ENCODE results near the gene GMDS. TPM values are rescaled to one million over a fixed set of nuclear protein-coding genes. Genes with fewer than 3 reads are reported as not detected.

The GMDS gene
- polyA plus RNA-seq, 1 of the 3 experiments (the other 2 are of a cell fraction) = 12.3 TPM

- CTCF ChIA-PET = interaction anchor here (1.0 kb wide), 1 partner anchor 11 kb away, joined by 3 read pairs; no protein-coding TSS in a partner anchor
- 99% methylated on average over 4 of the region's 4 CpGs for WGBS (ENCODE audit: low lambda C conversion rate)
- peaks cover 0 to 6% of the 10 kb centered on the region in 2 experiments; a peak in 1 of 4 replicates for H3K4me1 ChIP-seq (ENCODE audit: control insufficient read depth in 1 of 2, insufficient read depth in 2 of 2, low read depth in 1 of 2, low read length in 1 of 2)
- no peak for DNase-seq
- no peaks in the 10 kb centered on the region for H3K79me2 ChIP-seq (ENCODE audit: insufficient read depth)
- no peaks in the 10 kb centered on the region for H3K9me2 ChIP-seq
- no peak overlapping the region for H3K27ac ChIP-seq (ENCODE audit: low read depth in 2 of 2, low read length in 1 of 2)
- H3K27me3 ChIP-seq (ENCODE audit: insufficient read depth) = no peaks in the 10 kb centered on the region
- no peak for TF ChIP-seq FOXM1 (IDR thresholded peaks at IDR 0.05; ENCODE audit: low read depth)
- no peak for TF ChIP-seq RAD21 (IDR thresholded peaks at IDR 0.05; ENCODE audit: low read length)
- TF ChIP-seq FOXJ3 (CRISPR knock-in tag; IDR thresholded peaks at IDR 0.05) = no peak
- no peak for TF ChIP-seq PBX3 (IDR thresholded peaks at IDR 0.05)
- no peak for TF ChIP-seq FOSL2 (IDR thresholded peaks at IDR 0.05; ENCODE audit: borderline replicate concordance, low read depth)
- no peak for TF ChIP-seq TEAD4 (IDR thresholded peaks at IDR 0.05; ENCODE audit: borderline replicate concordance, insufficient read depth)
- TF ChIP-seq JUND (IDR thresholded peaks at IDR 0.05) = no peak
- no peak for TF ChIP-seq IRF3 (IDR thresholded peaks at IDR 0.05; ENCODE audit: low read depth, low read length)
- no peak for TF ChIP-seq GABPA (IDR thresholded peaks at IDR 0.05; ENCODE audit: low read depth)
- no peak for TF ChIP-seq USF1 (IDR thresholded peaks at IDR 0.05; ENCODE audit: borderline replicate concordance, low read depth)
- TF ChIP-seq CHD2 (IDR thresholded peaks at IDR 0.05; ENCODE audit: low read length, partially characterized antibody) = no peak
- TF ChIP-seq TAF1 (IDR thresholded peaks at IDR 0.05; ENCODE audit: borderline replicate concordance, low read depth, low read length) = no peak
- no peak for TF ChIP-seq YY1 (IDR thresholded peaks at IDR 0.05; ENCODE audit: low read depth)
- TF ChIP-seq NRF1 (IDR thresholded peaks at IDR 0.05; ENCODE audit: low read depth, low read length) = no peak
- TF ChIP-seq EP300 (IDR thresholded peaks at IDR 0.05; ENCODE audit: borderline replicate concordance in 1 of 2, low read depth in 1 of 2, low read length in 1 of 2) = no peak
- H4K20me1 ChIP-seq (ENCODE audit: insufficient read depth) = no peaks in the 10 kb centered on the region
- no peak overlapping the region for H3K4me2 ChIP-seq
- H3F3A ChIP-seq (replicated peaks; ENCODE audit: insufficient read depth) = no peaks in the 10 kb centered on the region
- H2AFZ ChIP-seq (ENCODE audit: low read depth) = no peak overlapping the region
- POLR2A ChIA-PET = no interaction called here
- no peak overlapping the region for H3K9ac ChIP-seq
- no peaks in the 10 kb centered on the region for H3K9me3 ChIP-seq
- H3K36me3 ChIP-seq (replicated peaks in 1 of 2; ENCODE audit: control insufficient read depth in 1 of 2, insufficient read depth in 2 of 2, low read length in 1 of 2) = no peaks in the 10 kb centered on the region
- no peak overlapping the region for H3K4me3 ChIP-seq (ENCODE audit: low read depth in 2 of 2, low read length in 1 of 2)
Observed at GRCh38 chr6:1781817-1782184, 463.6 kb downstream of the GMDS start.

- DNase-seq = no peak
- Histone ChIP-seq H4K20me1 (ENCODE audit: insufficient read depth) (no peaks in the 10 kb centered on the region), H3K9ac (no peak overlapping the region), H3K27ac (ENCODE audit: low read depth in 2 of 2, low read length in 1 of 2) (no peak overlapping the region), H3K9me3 (no peaks in the 10 kb centered on the region), H2AFZ (ENCODE audit: low read depth) (no peak overlapping the region), H3K4me1 (ENCODE audit: control insufficient read depth in 1 of 2, insufficient read depth in 2 of 2, low read depth in 1 of 2, low read length in 1 of 2) (peaks cover 0 to 3% of the 10 kb centered on the region in 2 experiments; a peak in 1 of 4 replicates), H3K9me2 (no peaks in the 10 kb centered on the region), H3F3A (replicated peaks; ENCODE audit: insufficient read depth) (no peaks in the 10 kb centered on the region), H3K79me2 (ENCODE audit: insufficient read depth) (no peaks in the 10 kb centered on the region), H3K27me3 (ENCODE audit: insufficient read depth) (no peaks in the 10 kb centered on the region), H3K36me3 (replicated peaks in 1 of 2; ENCODE audit: control insufficient read depth in 1 of 2, insufficient read depth in 2 of 2, low read length in 1 of 2) (no peaks in the 10 kb centered on the region), H3K4me3 (ENCODE audit: low read depth in 2 of 2, low read length in 1 of 2) (no peak overlapping the region), H3K4me2 (no peak overlapping the region)
- POLR2A ChIA-PET = no interaction called here
- CTCF ChIA-PET = interaction anchor here (1.0 kb wide), 1 partner anchor 10 kb away, joined by 3 read pairs; no protein-coding TSS in a partner anchor
- TF ChIP-seq SMC3 (IDR thresholded peaks at IDR 0.05; ENCODE audit: low read depth, low read length) (no peak), USF2 (IDR thresholded peaks at IDR 0.05; ENCODE audit: borderline replicate concordance, low read depth, low read length) (no peak), NFIC (IDR thresholded peaks at IDR 0.05; ENCODE audit: borderline replicate concordance) (no peak), GABPA (IDR thresholded peaks at IDR 0.05; ENCODE audit: low read depth) (no peak), POLR2AphosphoS5 (IDR thresholded peaks at IDR 0.05; ENCODE audit: low read depth, low read length) (no peak), RAD21 (IDR thresholded peaks at IDR 0.05; ENCODE audit: low read length) (no peak), CTCF (IDR thresholded peaks at IDR 0.05) (no peak), MXI1 (IDR thresholded peaks at IDR 0.05; ENCODE audit: low read depth, low read length) (no peak), CHD2 (IDR thresholded peaks at IDR 0.05; ENCODE audit: low read length, partially characterized antibody) (no peak), RFX5 (IDR thresholded peaks at IDR 0.05; ENCODE audit: low read length) (no peak), EP300 (IDR thresholded peaks at IDR 0.05; ENCODE audit: borderline replicate concordance in 1 of 2, low read depth in 1 of 2, low read length in 1 of 2) (no peak)
- WGBS (ENCODE audit: low lambda C conversion rate) = 95% methylated on average over 4 of the region's 11 CpGs
Observed at GRCh38 chr6:1781152-1781816, 464.1 kb downstream of the GMDS start.

Measured in SK-N-SH (cell line).